NCI-H2081 treated with DMSO at 0.1 percent for 48 hours (cell line): Measurements from ENCODE around the gene NRARP.
"Not testable (repeated sequence)": the region's sequence is repeated elsewhere in the genome, so short reads cannot be mapped to it uniquely, and the experiment has no call there.

Experiments
- DNase-seq: peaks from one replicate; lab custom pipeline; 2025; lab: John Stamatoyannopoulos, UW

NRARP gene

DNA sequence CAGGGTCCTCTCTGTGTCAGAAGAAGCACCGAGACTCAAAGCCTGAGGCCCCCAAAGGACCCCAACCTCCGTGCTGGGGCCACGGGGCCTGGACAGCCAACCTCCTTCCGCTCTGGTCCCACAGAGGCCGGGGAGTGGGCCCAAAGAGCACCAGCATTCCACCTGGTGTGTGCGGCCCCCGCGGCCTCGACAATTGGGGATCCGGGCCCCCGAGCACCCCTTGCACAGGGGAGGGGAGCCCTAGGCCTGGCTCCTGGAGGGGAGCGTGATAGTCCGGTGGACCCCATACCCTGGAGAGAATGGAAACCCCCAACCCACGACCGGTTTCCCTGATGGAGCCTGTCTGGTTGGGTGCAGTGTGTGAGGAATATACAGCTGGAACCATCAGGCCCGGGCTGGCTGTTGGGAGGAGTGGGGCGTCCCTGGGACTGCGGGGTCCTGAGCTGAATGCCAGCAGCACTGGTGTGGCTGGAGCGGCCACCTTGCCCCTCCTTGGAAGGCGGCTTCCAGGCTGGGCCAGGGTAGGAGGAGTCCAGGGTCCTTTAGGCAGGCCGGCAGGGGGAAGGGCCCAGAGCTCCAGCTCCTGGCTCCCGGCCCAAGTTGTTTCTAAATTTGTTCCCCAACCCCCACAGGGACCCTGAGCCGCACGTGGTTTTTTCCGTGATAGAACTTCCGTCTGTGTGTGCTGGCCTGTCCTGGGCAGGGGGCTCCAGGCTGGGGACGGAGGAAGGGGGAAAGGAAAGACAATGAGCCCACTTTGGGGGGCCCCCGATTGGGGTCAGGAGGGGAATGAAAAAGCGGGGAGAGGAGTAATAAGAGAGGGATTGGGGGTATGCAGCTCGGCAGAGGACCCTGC, 25.4 kb downstream of the NRARP start:
- DNase-seq: no peak

DNA sequence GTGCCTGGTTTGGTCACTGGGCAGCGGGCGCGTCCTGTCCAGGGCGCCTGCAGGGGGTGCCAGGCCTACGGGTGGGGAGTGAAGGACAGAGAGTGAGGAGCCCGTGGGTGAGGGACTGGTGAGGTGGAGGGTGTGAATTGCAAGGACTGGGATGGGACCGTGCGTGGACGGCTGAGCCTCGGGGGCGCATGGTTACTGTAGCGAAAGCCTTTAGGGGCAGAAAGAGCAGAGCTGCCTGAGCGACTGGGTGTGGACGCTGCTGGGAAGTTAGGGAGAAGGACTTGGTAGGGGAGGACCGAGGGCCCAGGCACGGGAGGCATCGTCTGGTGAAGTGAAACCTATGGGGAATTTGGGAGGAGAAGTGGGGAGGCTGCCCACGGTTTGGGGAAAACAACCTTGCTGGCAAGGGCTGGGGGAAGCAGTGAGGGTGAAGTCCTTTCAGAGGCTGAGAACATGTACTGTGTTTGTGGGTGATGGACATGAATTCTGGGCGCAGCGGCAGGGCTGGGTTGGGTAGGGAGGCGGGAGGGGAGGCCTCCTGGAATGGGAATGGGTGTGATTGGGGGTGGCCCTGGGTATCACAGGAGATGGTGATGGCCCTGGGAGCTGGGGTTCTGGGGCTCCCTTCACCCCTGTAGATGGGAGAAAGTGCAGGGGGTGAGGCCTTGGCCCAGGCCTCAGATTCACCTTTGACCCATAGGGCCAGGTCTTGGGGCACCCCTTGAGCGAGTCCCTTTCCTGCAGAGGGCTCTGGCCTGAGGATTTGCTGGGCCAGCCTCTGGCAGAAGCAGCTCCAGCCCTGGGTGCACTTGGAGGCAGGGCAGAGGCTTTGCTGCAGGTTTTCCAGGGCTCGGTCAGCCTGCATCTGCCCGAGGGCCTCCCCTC, 26.2 kb downstream of the NRARP start:
- no peak for DNase-seq

DNA sequence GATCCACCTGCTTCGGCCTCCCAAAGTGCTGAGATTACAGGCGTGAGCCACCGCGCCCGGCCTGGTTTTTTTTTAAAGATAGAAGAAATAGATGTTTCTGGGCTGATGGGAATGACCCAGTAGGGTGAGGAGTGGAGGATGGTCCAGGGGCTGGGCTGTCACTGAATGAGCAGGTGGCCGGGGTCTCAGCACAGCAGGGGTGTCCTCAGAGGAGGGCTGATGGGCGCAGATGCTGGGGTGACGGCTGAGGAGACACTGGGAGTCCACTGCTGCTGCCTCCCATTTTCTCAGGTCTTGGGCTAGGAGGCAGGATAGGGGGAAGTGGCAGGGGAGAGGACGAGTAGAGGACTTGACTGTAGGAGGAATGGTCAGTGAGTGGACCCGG, 26.9 kb downstream of the NRARP start:
- no peak for DNase-seq

DNA sequence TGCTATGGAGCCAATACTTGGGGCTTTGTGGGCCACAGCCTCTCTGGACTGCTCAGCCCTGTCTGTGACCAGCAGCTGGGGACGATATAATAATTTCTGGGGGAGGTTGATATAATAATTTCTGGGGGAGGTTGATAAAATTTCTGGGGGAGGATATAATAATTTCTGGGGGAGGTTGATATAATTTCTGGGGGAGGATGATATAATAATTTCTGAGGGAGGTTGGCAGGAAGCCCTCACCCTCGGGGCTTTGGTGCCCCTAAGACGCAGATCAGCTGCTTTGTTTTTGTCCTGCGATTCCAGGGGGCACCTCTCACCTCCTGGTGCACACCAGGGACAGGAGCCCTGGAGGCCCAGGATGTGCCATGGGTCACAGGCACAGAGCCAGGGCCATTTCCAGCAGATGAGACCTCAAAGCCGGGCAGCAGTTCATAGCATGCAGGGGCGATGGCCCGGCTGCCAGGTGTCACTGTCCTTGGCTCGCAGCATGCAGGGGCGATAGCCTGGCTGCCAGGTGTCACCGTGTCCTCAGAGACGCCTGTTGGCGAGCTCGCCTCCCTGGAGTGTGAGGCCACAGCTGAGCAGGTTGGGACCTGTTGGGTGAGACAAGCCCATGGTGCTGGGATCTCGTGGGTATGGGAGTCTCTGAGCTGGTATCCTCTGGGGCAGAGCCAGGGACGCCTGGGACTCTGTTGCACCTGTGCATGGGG, 28.3 kb downstream of the NRARP start:
- no peak for DNase-seq

DNA sequence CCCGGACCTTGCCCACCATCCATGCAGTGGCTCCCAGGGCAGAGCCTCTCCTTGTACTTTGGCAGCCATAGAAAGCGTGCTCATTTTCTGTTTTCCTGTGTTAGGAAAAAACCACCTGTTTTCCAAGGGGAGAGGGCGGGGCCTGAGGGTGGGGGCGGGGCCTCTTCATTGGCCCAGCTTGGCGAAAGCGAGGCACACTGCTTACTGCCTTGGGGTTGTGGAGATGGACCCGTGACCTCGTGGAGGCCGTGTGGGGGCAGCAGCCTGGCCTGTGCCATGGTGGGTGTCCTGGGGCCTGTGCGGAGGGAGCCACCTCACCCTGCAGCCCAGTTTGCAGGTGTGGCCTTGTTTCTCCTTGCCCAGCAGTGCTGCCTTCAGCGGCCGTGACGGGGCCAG, 29.0 kb downstream of the NRARP start:
- no peak for DNase-seq

DNA sequence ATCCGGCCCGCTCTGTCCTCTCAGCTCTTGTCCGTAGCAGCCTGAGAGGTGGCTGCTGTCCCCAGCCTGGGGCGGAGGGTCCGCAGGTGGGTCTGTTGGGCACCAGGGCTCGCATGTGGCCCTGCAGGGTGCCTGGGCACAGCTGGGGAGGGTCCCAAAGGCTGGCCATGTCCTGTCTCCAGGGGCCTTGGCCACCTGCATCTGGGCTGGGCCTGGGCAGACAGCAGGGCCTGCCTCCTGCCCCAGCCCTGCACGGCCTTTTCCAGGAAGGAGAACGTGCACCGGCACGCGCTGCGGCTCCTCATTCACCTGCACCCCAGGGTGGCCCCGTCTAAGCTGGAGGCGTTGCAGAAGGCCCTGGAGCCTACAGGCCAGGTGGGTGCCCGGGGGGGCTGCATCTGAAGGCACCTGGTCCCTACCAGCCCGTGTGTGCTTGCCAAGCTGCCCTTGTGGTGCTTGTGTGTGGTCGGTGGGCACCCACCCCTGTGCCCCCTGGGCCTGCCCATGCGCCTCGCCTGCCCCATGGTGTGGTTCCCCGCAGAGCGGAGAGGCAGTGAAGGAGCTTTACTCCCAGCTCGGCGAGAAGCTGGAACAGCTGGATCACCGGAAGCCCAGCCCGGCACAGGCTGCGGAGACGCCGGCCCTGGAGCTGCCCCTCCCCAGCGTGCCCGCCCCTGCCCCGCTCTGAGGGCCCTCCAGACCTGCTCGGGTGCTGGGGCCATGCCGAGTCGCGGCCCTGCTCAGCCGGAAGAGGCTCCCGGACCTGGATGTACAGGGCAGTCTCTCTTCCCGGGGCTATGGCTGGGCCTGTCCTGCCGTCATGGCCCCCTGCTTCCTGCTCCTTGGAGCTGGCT, 29.6 kb downstream of the NRARP start:
- no peak for DNase-seq

DNA sequence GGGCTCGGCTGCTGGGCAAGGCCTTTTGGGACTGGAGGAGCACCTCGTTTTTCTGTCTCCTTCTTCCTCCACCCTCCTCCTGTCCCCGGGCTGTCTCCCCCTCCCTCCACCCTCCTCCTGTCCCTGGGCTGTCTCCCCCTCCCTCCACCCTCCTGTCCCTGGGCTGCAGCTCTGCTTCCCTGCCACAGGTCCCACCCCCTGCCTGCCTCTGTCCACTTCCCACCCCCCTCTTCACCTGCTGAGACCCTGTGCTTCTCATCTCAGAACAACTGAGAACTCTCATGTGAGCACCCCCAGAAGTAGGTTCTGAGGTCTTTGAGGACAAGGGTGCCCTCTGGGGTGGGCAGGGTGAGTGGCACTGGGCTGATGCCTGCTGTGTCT, 30.4 kb downstream of the NRARP start:
- DNase-seq: no peak

DNA sequence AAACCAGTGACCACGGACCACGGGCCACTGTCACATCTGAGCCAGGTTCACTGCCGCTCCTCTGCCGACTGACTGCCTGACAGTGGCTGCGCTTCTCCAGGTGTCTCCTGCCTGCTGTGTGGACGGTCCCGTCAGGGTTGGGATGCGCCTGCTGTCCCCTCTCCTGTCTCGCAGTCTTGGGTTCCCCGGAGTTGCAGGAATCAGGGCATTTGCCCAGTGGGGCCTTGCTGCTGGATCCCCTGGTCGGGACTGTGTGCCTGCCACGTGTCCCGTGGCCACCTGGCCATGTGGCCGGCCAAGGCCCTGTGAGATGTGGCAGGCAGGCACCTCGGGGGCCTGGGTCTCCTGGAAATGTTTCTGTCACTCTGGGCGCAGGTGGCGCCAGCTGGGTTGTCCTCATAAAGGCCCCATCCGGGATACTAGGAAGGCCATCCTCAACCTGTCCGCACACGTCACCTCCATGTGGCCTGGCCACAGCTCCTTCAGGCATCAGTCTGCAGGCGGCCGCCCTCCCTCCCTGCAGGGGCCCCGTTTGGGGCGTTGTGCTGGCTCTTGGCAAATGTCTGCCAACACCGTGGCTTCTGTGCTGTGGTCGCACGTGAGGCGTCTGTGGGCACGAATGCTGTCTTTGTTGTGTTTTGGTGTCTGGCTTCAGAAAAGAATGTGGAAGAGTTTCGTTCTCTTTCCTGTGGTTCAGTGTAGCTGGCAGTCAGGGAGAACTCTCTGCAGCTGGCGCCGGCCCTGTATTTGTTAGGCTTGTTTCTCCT, 31.0 kb downstream of the NRARP start:
- no peak for DNase-seq

DNA sequence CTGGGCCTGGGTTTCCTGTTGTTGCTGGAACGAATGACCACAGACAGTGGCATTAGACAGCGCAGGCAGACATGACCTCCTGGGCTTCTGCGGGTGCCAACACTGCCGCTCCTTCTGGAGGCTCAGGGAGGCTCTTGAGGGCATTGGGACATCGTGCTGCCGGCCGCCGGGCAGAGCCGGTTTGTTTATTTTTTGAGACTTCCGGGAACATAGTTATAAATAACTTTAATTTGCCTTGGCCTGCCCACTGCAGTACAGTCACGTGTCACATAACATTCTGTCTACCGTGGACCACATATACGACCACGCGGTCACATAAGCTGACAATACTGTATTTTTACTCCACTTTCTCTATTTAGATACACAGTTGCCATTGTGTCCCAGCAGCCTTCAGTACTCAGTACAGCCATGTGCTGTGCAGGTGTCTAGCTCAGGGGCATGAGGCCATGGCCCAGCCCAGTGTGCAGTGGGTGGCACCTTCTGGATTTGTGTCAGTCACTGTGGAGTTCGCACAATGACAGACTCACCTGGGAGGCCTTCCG, 32.8 kb downstream of the NRARP start:
- no peak for DNase-seq

DNA sequence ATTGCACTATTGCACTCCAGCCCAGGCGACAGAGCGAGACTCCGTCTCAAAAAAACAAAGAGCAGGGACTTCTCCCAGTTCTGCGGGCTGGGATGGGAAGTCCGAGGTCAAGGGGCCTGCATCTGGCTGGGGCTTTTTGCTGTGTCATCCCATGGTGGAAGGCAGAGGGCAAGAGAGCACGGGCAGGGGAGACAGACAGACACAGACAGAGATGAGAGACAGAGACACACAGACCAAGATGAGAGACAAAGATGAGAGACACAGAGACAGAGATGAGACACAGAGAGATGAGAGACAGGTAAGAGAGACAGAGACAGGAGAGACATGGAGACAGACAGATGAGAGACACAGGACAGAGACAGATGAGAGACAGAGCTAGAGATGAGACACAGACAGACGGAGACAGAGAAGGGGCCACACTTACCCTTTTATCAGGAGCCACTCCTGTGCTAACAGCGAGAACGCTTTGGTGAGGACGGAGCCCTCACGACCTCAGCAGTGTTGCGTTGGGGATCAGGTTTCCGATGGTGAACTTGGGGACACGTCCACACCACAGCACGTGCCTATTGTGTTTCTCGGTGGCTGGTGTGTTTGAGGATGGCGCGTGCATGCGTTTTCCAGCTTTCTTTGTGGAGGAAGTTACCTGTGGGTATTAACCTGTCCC, 33.4 kb downstream of the NRARP start:
- no peak for DNase-seq

DNA sequence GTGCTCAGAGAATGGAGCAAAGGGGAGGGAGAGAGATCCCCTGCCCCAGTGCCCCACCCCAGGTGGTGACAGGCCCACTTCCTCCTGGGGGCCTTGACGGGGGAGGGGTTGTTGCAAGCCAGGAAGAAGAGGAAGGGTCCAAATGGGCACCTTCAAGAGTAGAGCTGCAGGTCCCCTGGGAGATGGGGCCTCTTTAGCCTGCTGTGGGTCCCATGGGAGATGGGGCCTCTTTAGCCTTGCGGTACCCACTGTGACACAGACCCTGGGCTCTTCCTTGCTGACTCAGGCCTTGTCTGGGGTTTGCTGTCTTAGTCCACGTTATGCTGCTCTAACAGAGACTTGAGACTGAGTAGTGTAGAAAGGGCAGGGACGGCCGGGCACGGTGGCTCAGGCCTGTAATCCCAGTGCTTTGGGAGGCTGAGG, 34.1 kb downstream of the NRARP start:
- no peak for DNase-seq

DNA sequence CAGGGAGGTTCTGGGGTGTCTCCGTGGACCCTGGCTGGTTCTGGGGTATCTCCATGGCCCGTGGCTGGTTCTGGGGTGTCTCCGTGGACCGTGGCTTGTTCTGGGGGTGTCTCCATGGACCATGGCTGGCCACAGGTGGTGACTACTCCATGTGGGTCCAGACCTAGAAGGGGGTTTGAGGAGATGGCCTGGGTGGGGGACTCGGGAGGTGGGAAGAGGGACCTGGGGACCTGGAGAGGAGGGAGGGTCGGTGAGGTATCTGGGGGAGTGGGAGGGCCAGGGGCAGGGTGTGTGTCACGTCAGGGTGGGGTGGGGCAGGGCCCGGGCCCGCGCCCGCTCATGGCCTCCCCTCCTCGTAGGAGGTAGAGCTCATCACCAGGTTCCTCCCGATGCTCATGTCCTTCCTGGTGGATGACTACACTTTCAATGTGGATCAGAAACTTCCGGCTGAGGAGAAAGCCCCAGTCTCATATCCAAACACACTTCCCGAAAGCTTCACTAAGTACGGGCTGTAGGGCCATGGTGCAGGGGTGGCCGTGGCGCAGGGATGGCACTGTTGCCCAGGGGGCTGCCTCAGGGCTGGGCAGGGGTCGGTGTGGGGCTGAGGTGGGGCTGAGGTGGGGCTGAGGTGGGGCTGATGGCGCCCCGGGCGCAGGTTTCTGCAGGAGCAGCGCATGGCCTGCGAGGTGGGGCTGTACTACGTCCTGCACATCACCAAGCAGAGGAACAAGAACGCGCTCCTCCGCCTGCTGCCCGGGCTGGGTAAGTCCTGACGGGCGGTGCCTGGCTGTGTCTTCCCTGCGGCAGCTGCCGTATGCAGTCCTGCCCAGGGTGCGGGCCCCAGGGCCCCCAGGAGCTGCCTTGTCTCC, 35.3 kb downstream of the NRARP start:
- no peak for DNase-seq

DNA sequence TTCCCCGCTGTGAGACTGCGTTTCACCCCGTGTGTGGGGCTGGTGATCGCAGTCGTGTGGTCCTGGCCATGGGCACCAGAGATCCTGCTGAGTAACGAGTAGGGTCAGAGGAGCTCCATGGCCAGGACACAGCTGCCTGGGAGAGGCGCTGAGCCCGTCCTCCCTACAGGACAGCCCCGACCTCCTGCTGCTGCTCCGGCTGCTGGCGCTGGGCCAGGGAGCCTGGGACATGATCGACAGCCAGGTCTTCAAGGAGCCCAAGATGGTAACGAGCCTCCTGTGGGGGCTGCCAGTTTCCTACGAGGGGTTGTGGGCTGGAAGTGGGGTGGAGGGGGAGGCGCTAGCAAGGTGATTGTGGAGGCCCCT, 35.9 kb downstream of the NRARP start:
- no peak for DNase-seq

DNA sequence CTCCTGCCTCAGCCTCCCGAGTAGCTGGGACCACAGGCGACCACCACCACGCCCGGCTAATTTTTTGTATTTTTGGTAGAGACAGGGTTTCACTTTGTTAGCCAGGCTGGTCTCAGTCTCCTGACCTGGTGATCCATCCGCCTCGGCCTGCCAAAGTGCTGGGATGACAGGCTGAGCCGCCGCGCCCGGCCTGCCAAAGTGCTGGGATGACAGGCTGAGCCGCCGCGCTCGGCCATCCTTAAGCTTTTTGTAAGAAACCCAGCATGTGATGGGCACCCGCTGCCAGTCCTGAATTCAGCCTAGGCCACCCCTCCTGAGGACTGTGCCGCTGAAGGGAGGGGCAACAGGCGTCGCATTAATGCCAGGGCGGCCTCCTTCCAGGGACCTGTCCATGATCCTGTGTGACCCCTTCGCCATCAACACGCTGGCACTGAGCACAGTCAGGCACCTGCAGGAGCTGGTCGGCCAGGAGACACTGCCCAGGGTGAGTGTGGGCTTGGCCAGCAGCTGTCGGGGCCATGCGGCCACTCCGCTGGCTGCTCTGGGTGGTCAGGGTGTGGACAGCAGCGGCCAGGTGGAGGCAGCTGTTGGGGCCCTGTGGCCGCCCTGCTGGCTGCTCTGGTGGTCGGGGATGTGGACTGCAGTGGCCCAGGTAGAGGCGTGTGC, 36.4 kb downstream of the NRARP start:
- no peak for DNase-seq

DNA sequence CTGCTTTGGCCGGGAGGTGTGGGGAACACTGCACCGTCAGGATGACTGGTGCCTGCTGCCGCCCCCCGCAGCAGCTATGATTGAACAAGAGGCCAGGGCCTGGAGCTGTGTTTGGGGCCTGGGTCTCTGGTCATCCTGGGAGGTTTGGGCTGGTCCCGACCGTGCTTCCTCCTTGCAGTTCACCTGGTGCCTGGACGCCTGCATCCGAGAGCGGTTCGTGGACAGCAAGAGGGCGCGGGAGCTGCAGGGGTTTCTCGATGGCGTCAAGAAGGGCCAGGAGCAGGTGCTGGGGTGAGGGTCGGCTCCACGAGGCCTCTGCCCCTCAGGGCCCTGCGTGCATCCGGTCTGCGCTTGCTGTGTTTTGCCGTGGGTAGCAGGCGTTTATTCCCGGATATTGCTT, 38.0 kb downstream of the NRARP start:
- no peak for DNase-seq

DNA sequence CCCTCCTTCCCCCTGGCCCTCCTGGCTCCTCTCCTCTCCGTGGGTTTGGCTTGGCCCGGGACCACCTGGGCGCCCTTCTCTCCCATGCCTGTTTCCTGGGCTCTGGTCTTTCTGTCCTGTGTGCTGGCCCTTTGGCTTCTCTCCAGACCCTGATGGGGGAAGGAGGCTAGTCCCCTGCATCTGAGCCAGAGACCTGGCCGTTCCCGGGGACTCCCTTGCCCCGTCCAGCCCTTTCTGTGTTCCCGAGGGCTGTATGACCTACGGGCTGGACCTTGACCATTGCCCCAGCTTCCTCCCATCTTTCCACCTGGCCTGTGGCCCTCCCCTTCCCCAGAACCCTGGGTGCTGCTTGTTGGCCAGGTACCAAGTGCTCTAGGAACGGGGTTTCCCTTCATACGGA, 38.6 kb downstream of the NRARP start:
- DNase-seq: no peak

DNA sequence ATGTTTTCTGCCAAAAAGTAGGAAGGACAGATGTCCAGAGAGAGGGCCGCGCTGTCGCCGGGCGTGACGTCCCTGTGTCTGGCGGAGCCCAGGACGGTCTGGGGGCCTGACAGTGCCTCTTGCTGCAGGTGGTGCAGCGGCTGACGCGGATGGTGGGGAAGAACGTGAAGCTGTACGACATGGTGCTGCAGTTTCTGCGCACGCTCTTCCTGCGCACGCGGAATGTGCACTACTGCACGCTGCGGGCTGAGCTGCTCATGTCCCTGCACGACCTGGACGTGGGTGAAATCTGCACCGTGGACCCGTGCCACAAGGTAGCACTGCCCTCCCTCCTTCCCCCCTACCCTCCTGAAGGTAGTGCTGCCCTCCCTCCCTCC, 39.2 kb downstream of the NRARP start:
- DNase-seq: no peak

DNA sequence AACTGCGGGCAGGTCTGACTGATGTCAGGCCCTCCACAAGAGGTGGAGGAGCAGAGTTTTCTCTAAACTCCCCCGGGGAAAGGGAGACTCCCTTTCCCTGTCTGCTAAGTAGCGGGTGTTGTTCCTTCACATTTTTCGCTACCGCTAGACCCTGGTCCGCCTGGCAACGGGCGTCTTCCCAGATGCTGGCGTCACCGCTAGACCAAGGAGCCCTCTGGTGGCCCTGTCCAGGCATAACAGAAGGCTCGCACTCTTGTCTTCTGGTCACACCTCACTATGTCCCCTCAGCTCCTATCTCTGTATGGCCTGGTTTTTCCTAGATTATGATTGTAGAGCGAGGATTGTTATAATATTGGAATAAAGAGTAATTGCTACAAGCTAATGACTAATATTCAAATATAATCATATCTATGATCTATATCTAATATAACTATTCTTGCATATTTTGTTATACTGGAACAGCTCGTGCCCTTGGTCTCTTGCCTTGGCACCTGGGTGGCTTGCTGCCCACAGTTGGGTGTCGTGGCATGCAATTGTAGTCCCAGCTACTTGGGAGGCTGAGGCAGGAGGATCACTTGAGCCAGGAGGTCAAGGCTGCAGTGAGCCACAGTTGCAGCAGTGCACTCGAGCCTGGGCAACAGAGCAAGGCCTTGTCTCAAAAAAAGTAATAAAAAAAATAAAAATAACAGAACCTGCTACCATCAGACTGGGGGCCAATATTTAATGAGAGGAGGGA, 39.7 kb downstream of the NRARP start:
- DNase-seq: not testable (repeated sequence)
